ENCODE data around the gene HES2.
"Not testable (repeated sequence)": the region's sequence is repeated elsewhere in the genome, so short reads cannot be mapped to it uniquely, and the experiment has no call there.

Gene HES2

DNA sequence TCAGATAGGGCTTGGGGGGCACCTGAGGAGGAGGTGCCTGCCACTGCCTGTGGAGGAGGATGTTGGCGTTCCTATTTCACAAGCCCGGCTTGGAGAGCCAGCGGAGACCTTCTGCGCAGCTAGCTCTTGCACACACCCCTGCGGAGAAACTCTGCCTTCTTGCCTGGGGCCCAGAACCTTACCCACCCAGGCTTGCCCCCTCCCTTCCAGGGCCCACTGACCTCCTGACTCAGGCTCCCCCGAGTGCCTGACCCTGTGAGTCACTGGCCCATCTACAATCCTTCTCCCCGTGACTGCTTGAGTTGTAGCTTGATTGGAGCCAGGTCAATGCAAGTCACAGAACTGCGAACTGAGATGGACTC is 3.4 kb downstream of the HES2 start:
- no peak for DNase-seq

DNA sequence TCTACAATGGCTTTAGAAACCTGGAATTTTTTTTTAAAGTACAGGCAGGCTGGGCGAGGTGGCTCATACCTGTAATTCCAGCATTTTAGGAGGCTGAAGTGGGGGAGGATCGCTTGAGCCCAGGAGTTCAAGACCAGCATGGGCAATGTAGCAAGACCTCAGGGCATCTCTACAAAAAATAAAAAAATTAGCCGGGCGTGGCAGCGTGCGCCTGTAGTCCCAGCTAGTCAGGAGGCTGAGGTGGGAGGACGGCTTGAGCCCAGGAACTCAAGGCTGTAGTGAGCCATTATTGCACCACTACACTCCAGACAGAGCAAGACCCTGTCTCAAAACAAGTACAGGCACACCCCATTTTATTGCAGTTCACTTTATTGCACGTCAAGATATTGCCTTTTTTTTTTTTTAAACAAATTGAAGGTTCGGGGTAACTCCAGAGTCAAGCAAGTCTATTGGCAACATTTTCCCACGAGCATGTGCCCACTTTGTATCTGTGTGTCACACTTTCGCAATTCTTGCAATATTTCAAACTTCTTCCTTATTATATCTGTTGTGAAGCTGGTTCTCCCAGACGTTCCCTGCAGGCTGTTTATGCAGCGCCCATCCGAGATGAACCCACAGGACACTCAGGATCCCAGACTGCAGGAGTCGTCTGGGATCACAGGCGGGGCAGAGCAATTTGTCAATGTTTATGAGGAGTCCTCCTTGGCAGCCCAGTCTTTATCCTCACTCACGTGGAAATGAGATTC is 4.7 kb downstream of the HES2 start:
- no peak for DNase-seq

DNA sequence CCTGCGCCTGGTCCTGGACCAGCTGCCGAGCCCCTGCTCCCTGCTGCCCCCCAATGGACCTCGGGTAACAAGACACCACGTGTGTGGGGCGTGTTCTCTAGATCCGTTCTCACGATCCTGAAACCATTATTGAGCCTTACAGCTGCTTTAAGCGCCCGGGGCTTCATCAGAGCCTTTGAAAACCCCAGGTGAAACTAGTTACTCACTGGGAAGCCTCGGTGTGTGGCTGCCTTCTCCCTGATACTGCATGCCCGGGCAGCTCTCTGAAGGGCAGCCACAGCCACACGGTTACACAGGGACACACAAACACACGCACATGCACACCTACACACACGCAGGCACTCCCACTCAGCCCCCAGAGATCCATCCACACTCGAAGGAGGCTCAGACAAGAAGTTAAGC is 5.3 kb downstream of the HES2 start:
- DNase-seq, result peak; percentile 59

DNA sequence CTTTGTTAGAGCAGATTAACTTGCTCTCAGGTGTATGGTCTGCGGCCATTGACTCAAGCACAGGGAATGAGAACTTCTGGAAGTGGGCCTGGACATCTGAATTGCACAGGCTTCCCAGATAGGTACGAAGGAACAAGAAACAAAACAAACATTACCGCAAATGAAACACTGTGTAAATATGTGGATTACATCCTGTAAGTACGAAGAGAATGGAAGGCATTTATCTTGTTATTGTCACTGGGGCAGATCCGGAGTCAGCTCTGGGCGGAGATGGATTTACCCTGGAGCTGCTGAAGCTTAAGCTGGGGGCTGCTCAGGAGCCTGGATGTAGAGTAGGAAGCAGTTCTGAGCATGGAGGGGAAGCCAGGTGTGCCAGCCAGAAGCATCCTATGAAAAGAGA is 6.8 kb downstream of the HES2 start:
- DNase-seq, result no peak

DNA sequence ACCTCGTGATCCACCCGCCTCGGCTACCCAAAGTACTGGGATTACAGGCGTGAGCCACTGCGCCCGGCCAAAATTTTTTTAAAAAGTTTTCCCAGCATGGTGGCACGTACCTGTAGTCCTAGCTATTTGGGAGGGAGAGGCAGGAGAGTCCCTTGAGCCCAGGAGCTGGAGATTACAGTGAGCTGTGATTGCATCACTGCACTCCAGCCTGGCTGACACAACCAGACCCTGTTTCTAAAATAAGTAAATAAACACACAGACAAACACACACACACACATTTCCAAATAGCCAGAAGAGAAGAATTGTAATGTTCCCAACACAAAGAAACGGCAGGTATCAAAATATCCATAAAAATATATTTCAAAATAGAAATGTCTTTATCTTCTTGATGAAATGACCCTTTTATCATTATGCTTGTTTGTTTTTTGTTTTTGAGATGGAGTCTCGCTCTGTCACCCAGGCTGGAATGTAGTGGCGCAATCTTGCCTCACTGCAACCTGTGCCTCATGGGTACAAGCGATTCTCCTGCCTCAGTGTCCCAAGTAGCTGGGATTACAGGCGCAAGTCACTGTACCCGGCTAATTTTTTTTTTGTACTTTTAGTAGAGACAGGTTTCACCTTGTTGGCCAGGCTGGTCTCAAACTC is 9.3 kb downstream of the HES2 start:
- DNase-seq, result no peak

DNA sequence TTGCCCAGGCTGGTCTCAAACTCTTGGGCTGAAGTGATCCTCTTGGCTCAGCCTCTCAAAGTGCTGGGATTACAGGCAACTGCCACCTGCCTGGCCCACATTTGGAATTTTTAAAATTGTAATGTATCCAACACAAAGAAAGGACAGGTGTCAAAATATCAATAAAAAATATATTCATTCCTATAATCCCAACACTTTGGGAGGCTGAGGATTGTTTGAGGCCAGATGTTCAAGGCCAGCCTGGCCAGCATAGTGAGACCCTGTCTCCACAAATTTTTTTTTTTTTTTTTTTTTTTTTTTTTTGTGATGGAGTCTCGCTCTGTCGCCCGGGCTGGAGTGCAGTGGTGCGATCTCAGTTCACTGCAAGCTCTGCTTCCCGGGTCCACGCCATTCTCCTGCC is 10.0 kb downstream of the HES2 start:
- DNase-seq, result no peak

DNA sequence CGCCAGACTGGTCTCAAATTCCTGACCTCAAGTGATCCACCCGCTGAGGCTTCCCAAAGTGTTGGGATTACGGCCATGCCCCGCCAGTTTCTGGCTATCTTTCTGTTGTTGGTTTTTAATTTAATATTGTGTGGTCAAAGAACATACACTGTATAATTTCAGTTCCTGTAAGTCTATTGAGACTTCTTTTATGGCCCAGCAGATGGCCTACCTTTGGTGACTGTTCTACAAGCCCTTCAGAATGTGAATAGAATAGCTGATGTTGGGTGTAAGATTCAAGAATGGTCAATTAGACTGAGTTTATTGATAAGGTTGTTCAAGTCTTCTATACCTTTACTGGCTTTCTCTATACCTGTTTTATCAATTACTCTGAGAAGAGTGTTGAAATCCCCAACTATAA is 10.7 kb downstream of the HES2 start:
- no peak for DNase-seq

DNA sequence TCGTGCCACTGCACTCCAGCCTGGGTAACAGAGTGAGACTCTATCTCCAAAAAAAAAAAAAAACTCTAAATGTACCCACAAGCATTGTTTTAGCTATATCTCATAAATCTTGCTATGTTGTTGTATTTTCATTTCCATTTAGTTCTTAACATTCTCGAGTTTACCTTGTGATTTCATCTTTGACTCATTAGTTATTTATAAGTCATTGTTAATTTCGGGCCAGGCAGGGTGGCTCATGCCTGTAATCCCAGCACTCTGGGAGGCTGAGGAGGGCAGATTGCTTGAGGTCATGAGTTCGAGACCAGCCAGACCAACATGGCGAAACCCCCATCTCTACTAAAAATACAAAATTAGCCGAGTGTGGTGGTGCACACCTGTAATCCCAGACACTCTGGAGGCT is 11.7 kb downstream of the HES2 start:
- no peak for DNase-seq

DNA sequence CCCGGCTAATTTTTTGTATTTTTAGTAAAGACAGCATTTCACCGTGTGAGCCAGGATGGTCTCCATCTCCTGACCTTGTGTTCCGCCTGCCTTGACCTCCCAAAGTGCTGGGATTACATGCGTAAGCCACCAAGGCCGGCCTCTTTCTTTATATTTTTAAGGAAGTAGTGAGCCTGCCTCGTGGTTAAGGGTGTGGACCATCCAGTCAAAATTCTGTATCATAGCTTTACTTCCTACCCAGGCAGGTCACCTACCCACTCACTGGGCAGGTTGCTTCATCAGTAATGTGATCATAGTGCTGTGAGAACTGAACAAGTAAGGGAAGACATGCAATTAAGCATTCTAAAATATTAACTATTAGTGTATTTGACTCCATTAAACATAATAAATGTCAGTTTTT is 18.0 kb downstream of the HES2 start:
- DNase-seq, result no peak

DNA sequence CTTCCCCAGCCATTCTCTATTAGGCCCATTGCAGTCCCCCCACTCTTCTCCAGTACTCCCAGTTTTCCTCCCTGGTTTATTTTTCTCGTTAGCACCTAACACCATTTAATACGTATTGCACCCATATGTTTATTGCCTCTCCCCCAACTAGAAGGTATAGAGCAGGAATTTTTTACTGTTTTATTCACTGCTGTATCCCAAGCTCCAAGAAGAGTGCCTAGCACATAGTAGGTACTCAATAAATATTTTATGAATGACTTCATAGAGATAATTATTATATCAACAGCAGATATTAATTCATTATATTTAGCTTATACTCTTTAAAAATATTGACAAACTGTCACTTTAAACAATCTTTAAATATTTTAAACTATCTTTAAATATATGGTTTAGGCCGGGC is 20.4 kb downstream of the HES2 start:
- DNase-seq, result no peak

DNA sequence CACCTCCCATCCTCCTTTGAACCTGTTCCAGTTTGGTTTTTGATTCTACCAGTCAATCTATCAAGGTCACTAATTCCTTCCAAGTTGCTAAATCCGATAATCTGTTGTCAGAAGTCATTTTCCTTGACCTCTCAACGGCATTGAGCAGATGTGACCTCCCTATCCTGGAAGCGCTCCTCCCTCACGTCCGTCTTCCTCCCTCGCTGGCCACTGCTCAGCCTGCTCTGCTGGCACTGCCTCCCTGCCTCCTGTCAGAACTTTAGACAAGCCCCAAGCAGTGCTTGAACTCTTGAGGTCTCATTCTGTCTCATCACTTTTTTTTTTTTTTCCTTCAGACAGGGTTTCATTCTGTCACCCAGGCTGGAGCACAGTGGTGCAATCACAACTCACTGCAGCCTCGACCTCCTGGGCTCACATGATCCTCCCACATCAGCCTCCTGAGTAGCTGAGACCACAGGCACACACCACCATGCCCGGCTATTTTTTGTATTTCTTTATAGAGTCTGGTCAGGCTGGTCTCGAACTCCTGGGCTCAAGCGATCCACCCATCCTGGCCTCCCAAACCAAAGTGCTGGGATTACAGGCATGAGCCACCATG is 21.8 kb downstream of the HES2 start:
- no peak for DNase-seq

DNA sequence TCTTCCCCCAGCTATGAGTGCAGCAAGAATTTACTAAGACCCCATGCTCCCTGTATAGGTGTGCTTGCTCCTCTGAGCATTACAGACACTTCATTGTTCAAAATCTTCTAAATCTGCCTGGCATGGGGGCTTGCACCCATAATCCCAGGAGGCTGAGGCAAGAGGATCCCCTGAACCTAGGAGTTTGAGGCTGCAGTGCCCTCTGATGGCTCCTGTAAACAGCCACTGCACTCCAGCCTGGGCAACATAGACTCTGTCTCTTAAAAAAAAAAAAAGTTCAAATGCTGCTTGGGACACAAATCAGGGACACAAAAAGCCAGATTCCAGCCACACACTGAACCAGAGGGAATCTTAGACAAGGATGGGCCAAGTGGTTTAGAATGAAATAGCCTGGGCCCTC is 22.7 kb downstream of the HES2 start:
- DNase-seq, result no peak

DNA sequence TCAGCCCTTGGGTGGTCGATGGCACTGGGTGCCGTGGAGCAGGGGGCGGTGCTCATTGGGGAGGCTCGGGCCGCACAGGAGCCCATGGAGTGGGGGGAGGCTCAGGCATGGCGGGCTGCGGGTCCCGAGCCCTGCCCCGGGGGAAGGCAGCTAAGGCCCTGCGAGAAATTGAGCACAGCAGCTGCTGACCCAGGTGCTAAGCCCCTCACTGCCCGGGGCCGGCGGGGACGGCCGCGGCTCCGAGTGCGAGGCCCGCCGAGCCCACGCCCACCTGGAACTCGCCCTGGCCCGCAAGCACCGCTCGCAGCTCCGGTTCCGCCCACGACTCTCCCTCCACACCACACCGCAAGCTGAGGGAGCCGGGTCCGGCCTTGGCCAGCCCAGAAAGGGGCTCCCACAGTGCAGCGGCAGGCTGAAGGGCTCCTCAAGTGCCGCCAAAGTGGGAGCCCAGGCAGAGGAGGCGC is 23.9 kb downstream of the HES2 start:
- not testable (repeated sequence) for DNase-seq

DNA sequence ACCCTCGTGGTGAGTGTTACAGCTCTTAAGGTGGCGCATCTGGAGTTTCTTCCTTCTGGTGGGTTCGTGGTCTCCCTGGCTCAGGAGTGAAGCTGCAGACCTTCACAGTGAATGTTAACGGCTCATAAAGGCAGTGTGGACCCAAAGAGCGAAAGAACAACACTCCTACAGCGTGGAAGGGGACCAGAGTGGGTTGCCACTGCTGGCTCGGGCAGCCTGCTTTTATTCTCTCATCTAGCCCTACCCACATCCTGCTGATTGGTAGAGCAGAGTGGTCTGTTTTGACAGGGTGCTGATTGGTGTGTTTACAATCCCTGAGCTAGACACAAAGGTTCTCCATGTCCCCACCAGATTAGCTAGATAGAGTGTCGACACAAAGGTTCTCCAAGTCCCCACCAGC is 24.6 kb downstream of the HES2 start:
- not testable (repeated sequence) for DNase-seq

DNA sequence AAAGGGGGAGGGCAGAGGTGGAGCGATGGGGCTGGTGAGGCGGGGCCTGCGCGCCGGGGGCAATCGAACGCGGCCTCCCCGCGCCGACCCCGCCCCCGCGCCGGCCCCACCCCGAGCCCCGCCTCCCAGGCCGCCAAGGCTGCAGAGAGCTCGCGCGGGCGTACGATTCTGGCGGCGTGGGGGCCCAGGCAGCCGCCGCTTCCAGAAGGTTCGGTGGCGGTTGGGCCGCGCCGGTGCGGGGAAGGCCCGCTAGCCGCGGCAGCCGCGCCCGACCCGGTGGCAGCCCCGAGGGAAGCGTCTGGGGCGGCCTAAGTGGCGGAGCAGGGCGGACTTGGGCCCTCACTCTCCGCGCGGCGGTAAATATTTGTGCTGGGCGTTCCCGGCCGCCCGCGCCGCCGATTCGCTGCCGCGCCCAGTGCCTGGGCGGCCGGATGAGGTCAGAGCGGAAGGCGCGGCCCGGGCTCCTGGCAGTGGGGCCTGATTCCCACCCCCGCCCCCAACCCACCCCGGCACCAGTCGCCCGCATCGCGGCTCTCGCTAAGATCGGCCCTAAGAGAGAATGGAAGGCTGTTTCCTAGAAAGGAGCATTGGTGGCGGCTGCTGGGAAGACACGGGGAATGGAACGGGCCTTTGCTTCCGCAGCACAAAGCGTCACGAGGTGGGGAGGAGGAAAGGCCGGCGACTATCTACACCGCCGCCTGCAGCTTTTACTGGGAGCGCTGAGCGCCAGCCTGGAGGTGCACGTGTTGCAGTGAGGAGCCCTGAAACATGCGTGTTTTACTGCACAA is 26.1 kb downstream of the HES2 start, which contains the start of gene ACOT7:
ACOT7 (minus strand) TSS at position 368 of the 788 bp plus-strand sequence. CDS start 368 bp downstream, outside the sequence.
- peak; percentile 90 for DNase-seq

DNA sequence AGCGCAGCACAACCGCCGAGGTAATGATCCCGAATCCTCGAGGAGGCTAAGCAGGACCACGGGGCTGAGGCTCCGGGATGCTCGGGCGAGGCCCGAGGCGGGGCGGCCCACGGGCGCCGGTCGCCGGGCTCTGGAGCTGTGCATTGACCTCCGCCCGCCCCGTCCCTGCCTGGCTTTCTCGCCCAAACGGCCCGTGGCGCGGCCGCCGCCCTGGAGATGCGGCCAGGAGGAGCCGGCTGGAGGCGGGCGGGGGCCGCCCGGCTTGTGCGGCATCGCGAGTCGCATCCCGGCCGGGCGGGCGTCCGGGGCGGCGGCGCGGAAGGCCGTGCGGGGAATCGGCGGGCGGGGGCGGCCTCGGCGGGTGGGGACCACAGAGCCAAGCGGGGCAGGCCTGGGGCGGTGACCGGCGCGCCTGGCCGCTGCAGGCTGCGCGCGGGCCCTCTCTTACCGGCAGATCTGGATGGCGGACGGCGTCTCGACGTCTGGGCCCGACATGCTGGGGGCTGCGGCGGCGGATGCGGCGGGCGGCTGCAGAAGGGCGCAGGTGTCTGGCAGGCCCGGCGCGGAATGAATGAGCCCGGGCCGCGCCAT is 26.8 kb downstream of the HES2 start:
- DNase-seq, result no peak

DNA sequence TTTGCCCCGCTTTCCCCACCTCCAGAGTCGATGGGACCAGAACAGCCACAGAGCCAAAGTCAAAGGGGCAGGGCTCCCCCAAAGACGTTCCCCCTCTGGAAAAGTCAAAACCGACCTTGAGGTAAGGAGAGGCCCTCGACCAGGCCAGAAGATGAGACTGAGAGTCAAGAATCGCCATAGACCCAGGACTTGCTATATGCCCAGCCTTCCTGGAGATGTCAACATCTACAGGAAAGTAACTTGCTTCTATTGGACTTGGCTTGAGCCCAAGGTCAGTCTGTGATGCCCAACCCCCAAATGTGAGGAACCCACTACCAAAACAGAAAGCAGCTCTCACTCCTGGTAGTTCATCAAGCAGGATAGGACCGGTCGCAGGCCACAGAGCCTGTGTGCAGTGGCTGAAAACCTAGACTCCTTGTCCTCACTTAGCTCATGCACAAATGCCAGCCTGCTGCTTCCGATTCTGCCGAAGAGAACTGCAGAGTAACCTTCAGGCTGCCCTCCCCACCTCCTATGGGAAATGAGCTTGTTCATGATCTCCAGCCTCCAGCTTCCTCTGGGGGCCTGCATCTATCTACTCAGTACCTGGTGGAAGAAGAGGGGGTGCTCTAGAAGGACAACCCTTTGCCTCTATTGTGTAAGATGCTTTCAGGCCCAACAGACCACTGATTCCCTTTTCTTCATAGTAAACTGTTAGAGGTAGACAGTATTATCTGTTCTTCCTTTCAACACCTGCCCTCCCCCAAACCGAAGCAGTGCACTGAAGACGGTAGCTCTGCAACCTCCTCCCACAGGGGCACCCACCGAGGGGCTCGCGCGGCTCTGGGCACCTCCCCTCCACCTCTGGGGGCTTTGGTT is 27.5 kb downstream of the HES2 start:
- no peak for DNase-seq

DNA sequence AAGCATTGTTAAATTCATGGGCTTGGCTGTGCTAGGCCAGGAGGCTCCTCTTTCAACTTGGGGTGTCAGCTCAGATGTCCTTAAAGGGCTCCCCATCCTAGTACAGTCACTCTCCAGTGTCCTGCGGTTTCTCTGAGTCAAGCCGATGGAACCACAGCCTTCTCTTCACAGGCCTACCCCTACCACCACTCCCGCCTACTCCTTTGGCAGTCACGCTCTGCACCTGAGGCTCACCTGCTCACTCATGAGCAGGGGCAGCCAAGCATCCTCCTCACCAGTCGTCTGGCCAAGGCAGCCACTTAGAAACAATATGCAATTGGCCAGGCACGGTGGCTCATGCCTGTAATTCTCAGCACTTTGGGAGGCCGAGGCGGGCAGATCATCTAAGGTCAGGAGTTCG is 29.7 kb downstream of the HES2 start:
- no peak for DNase-seq

DNA sequence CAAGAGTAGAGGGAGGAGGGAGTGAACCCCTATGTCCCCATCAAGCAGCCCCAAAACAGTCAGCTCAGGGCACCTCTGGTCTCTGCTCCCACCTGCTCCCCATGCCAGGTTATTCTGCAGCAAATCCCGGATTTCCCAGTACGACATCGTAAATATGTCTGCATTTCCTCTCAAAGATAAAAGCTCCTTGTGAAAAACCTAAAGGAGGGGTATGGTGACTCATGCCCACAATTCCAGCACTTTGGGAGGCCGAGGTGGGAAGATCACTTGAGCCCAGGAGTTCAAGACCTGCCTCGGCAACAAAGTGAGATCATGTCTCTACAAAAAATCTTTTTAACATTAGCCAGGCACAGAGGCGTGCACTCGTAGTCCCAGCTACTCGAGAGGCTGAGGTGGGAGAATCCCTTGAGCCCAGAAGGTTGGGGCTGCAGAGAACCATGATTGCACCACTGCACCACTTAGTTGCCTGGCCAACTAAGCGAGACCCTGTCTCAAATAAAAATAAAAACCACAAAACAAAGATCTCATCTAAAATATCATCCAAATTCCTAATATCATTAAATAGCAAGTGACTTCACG is 33.3 kb downstream of the HES2 start:
- no peak for DNase-seq

DNA sequence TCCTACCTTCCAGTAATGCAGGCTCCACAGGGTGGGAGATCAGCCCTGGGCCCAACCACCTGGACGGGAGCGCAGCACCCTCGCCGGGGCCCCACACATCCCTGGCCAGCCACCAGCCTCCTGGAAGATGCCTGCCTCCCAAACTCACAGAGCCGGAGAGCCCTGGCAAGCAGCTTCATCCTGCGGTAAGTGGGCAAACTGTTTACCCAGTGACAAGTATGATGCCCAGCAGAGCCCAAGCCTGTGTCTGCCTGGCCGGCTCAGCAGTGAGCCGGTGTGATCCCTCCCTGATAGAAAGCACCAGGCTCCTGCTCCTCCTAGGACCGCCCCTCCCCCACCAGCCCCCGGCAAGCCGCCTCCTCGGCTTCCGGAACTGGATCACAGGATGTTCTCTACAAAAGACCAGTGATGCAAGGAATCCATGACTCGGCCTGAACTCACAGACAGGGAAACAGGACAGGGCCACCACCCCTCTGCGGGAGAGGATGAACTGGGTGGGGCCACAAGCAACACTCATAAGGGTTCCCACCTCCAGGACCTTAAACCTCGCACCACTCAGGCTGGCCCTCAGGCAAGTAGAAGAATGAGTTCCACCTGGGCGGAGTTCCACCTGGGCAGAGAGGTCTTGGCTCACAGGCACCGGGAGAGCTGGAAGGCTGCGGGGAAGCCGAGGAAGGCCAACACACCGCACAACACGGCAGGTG is 34.1 kb downstream of the HES2 start:
- DNase-seq, result no peak

DNA sequence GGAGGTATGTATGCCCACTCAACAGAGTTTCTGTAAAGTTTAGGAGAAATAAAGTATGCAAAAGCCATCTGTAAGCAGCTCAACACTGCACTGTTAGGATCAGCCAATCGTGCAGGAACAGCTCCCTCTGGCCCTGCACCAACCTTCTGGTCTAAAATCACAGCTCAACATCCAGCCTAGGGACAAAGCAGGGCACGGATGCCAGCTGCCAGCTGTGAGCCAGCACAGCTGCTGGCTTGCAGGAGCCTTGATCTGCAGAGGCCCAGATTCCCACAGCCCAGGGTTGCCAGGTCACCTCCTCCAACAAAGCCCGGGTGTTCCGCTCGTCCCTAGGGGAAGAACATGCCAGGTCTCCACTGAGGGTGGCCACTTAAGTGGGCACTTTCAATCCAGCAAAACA is 34.8 kb downstream of the HES2 start:
- no peak for DNase-seq
